Upper lobe of left lung (tissue), 6 donors: ENCODE data around the gene SEC24C. TPM values are rescaled to one million over a fixed set of nuclear protein-coding genes. Genes with fewer than 3 reads are reported as not detected.

Experiments used
- ATAC-seq, 2 donors: fragments of 200-7000 bp; cut with Tn5 transposase; one replicate each; pipeline ENCODE4 v1.9.1; 2022; ENCODE audit warnings: mild to moderate bottlenecking in 2 of 2, moderate library complexity in 2 of 2; ENCODE audit not compliant: low FRiP score in 2 of 2
- DNase-seq, 2 donors: peaks; one replicate each; pipeline ENCODE4 v3.0.0-alpha.2; 2019 to 2020
- H3K27ac ChIP-seq, 4 donors: fragments of 200-600 bp; sonication (generic); one replicate each; pipeline ENCODE4 v1.5.1; 2016 to 2019
- H3K27me3 ChIP-seq, 4 donors: fragments of 200-600 bp; sonication (generic); one replicate each; pipeline ENCODE4 v1.5.1; 2017 to 2019
- H3K36me3 ChIP-seq, 4 donors: fragments of 200-600 bp; sonication (generic); one replicate each; pipeline ENCODE4 v1.5.1; 2016 to 2019
- H3K4me1 ChIP-seq, 4 donors: fragments of 200-600 bp; sonication (generic); one replicate each; pipeline ENCODE4 v1.5.1; 2018 to 2019
- H3K4me3 ChIP-seq, 4 donors: fragments of 200-600 bp; sonication (generic); one replicate each; pipeline ENCODE4 v1.5.1; 2017 to 2019; ENCODE audit warnings: mild to moderate bottlenecking in 2 of 4, moderate library complexity in 1 of 4
- H3K9me3 ChIP-seq, 4 donors: fragments of 200-600 bp; sonication (generic); one replicate each; pipeline ENCODE4 v1.5.1; 2018 to 2019
- EP300 ChIP-seq, 4 donors: sonication (generic); formaldehyde crosslinking; IDR thresholded peaks; one replicate each; pipeline ENCODE4 v1.5.1; 2017; ENCODE audit warnings: antibody characterized with exemption in 4 of 4, control low read depth in 2 of 4
- POLR2A ChIP-seq, 4 donors: fragments of 450-650 bp; IDR thresholded peaks; one replicate each; pipeline ENCODE4 v1.5.1; 2016 to 2017; ENCODE audit warnings: antibody characterized with exemption in 4 of 4, mild to moderate bottlenecking in 2 of 4
- POLR2AphosphoS5 ChIP-seq, 2 donors: sonication (generic); formaldehyde crosslinking; IDR thresholded peaks; one replicate each; pipeline ENCODE4 v1.5.1; 2017; ENCODE audit warnings: antibody characterized with exemption in 2 of 2
- WGBS, 2 donors: methylation state at CpG; one replicate each; pipeline ENCODE4 v1.1.5; 2017 to 2018; 5-methylcytosine and 5-hydroxymethylcytosine counted together
- total RNA-seq, 6 donors: library from RNA; depleted of rRNA in 4 of 6; stranded (reverse); fragments of >200 nt in 4 of 6; gene quantifications; one replicate each; pipeline versions ENCODE4 v1.1.0 to v1.2.1, GENCODE V29; 2016 to 2021
- TF ChIP-seq, protein P1 (sequence below), 6 experiments: fragments of 450-650 bp in 4 of 6; fragments of 200-600 bp in 2 of 6; sonication (generic) in 2 of 6; IDR thresholded peaks; one replicate each; pipeline ENCODE4 v1.5.1; 2016 to 2019; ENCODE audit warnings: antibody characterized with exemption in 6 of 6
- donor health status: DM: no; HTN: no; CAD: no; lungs with moderate emphysema.
- donor health status: DM: no; HTN: yes; CAD: no; lungs with severe emphysema.

The SEC24C gene
- total RNA-seq, 6 donors from 2014 or later, result 55.1 to 84.0 (median 65.0) TPM

DNA sequence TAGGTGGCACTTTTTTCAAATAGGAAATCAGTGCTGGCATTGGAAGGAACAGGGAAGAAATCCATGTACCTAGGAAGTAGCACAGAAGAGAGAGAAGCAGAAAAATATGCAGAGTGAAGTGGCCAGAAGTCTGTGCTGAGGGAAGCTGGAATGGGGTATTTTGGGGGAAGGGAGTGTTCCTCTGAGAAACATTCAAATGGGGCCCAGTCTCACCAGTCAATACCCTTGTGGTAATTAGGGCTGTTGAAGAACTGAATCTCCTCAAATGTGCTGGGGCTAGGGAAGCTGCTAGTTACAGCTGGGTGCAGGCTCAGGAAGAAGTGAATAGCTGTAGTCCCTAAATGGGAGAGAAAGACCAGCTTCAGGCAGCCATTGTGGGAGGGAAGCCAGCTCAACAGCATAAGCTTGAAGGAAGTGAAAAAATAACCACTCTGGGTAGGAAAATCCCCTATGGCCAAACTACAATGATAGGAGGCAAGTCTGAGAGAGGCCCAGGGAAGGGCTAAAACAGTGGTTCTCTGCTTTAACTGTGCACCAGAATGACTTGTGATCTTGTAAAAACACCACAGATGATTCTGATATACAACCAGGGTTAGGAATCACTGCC lies 59.6 kb downstream of the SEC24C start:
- no peak for ATAC-seq
- TF ChIP-seq POLR2AphosphoS5 (IDR thresholded peaks at IDR 0.05) (no peak), POLR2A (IDR thresholded peaks at IDR 0.05) (no peak), EP300 (IDR thresholded peaks at IDR 0.05) (no peak)
- TF ChIP-seq, protein P1, sequence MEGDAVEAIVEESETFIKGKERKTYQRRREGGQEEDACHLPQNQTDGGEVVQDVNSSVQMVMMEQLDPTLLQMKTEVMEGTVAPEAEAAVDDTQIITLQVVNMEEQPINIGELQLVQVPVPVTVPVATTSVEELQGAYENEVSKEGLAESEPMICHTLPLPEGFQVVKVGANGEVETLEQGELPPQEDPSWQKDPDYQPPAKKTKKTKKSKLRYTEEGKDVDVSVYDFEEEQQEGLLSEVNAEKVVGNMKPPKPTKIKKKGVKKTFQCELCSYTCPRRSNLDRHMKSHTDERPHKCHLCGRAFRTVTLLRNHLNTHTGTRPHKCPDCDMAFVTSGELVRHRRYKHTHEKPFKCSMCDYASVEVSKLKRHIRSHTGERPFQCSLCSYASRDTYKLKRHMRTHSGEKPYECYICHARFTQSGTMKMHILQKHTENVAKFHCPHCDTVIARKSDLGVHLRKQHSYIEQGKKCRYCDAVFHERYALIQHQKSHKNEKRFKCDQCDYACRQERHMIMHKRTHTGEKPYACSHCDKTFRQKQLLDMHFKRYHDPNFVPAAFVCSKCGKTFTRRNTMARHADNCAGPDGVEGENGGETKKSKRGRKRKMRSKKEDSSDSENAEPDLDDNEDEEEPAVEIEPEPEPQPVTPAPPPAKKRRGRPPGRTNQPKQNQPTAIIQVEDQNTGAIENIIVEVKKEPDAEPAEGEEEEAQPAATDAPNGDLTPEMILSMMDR (IDR thresholded peaks at IDR 0.05), result no peak
- H3K36me3 ChIP-seq, result peaks cover 47 to 98% (median 94%) of the 10 kb centered on the region in 4 donors
- H3K4me3 ChIP-seq, result no peak overlapping the region
- no peak for DNase-seq
- H3K27ac ChIP-seq, result no peak overlapping the region
- H3K27me3 ChIP-seq, result no peaks in the 10 kb centered on the region
- H3K9me3 ChIP-seq, result no peaks in the 10 kb centered on the region
- peaks cover 6 to 20% (median 10%) of the 10 kb centered on the region in 4 donors for H3K4me1 ChIP-seq

DNA sequence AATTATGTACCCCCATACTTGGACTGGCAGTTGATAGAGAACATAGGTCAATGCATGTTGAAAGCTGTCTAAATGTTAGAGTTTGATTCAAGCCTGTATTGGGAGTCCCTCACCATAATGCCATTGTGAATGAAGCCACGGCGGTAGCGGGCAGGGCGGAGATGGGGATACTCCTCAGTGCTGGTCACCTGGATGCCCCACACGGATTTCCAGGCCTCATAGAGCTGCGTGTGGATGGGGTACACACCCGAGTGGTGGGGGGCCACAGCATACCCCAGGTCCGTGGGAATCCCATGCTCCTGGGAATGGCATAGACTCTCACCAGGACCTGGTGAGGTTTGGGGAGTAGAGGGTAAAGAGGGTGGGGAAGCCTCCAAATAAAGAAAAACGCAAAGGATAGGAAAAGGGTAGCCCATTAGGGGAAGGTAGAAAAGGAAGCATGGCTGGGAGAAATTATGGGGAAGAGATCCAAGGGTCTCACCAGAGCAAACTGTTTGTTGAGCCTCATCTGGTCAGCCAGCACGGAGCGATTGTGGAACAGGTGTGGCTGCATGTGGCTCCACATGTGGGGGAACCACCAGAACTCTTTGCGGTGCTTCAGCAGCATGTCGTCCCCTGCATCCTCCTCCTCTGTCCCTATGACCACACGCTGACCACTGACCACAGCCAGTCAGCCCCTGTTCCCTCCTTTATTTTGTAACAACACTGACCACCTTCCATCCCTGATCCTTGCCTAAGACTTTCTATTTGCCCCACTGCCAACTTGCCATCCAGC lies 62.2 kb downstream of the SEC24C start:
- WGBS, 2 donors, result 89 to 94% methylated on average over 14 of the region's 14 CpGs
- Histone ChIP-seq H3K4me3 (no peak overlapping the region), H3K4me1 (peaks cover 20 to 41% (median 21%) of the 10 kb centered on the region in 4 donors)

DNA sequence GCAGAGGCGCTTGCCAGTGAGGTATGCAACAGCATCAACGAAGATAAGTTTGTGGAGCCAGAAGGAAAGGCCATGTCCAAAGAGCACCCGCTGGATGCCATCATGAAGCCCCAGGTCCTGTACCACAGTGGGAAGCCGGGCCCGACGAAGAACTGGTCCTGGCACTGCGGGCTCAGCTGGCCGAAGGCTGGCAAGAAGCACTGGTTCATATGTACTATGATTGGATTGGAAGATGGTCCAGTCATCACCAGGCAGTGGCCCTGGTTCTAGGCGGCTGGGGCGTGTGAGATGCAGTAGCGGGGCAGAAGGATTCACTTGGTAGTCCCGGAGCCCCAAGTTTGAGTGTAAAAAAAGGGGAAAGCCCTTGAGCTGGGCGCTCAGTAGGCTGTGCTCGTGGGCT lies 63.3 kb downstream of the SEC24C start:
- no peaks in the 10 kb centered on the region for H3K9me3 ChIP-seq
- H3K27me3 ChIP-seq, result no peaks in the 10 kb centered on the region
- H3K27ac ChIP-seq, result no peak overlapping the region
- DNase-seq (no peak), ATAC-seq (no peak)
- 97% methylated on average over 13 to 14 of the region's 14 CpGs for WGBS, 2 donors
- peaks cover 35 to 61% (median 58%) of the 10 kb centered on the region in 4 donors for H3K36me3 ChIP-seq
- TF ChIP-seq, protein P1 (IDR thresholded peaks at IDR 0.05), result no peak
- TF ChIP-seq POLR2AphosphoS5 (IDR thresholded peaks at IDR 0.05), result no peak
- no peak for TF ChIP-seq EP300 (IDR thresholded peaks at IDR 0.05)
- no peak for TF ChIP-seq POLR2A (IDR thresholded peaks at IDR 0.05)
- peaks cover 20 to 41% (median 23%) of the 10 kb centered on the region in 4 donors for H3K4me1 ChIP-seq
- H3K4me3 ChIP-seq, result no peak overlapping the region

More for the DNA sequence above, 62.2 kb downstream of the SEC24C start:
- Histone ChIP-seq H3K27me3 (no peaks in the 10 kb centered on the region), H3K36me3 (peaks cover 46 to 72% (median 68%) of the 10 kb centered on the region in 4 donors), H3K9me3 (no peaks in the 10 kb centered on the region), H3K27ac (no peak overlapping the region)
- DNase-seq, result no peak
- no peak for TF ChIP-seq POLR2AphosphoS5 (IDR thresholded peaks at IDR 0.05)
- TF ChIP-seq POLR2A (IDR thresholded peaks at IDR 0.05), result no peak
- TF ChIP-seq, protein P1 (IDR thresholded peaks at IDR 0.05), result no peak
- no peak for TF ChIP-seq EP300 (IDR thresholded peaks at IDR 0.05)
- ATAC-seq, result no peak

DNA sequence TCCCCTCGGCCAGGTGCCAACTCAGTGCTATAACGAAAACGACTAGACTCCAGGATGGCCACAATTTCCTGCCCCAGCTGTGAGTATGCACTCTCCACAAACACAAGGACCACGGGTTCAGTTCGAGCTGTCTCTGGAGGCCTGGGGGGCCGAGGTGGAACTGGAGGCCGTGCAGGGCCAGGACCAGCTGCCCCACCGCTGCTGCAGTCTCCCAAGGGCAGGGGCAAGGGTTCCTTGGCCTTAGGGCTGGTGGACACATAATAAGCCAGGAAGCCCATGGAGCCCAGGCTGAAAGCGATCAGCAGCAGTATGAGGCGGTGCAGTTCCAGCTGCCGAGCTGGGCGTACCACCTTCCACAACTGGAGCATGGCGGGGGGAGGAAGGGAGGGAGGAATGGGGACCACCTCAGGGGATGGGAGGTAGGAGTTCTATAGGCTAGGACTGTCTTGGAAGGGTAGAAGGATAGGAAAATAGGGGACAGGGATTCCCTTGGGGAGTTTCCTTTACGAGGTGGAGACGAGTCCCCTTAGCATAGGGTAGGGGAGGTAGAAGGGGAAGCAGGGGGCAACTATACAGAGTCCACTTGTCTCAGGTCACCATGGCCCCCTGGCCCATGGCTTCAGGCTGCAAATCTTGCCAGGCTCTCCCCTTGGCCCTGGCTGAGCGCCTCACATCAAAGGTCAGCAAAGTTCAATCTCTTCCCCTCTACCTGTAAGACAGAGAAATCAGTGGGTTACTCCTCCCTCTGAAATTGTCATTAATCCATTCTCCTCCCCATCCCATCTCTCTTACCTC lies 64.0 kb downstream of the SEC24C start:
- H3K4me1 ChIP-seq, result peaks cover 20 to 41% (median 23%) of the 10 kb centered on the region in 4 donors
- WGBS, 2 donors, result 90% methylated on average over 13 to 15 of the region's 16 CpGs
- peaks cover 29 to 59% (median 51%) of the 10 kb centered on the region in 4 donors for H3K36me3 ChIP-seq
- H3K27me3 ChIP-seq, result no peaks in the 10 kb centered on the region
- H3K27ac ChIP-seq, result no peak overlapping the region
- no peak for DNase-seq
- TF ChIP-seq POLR2A (IDR thresholded peaks at IDR 0.05), result no peak
- TF ChIP-seq, protein P1 (IDR thresholded peaks at IDR 0.05), result no peak
- TF ChIP-seq EP300 (IDR thresholded peaks at IDR 0.05), result no peak
- no peak for TF ChIP-seq POLR2AphosphoS5 (IDR thresholded peaks at IDR 0.05)
- H3K4me3 ChIP-seq, result no peak overlapping the region
- no peaks in the 10 kb centered on the region for H3K9me3 ChIP-seq
- ATAC-seq, result no peak
